Measurements from ENCODE around the gene KCNMA1.

- TF ChIP-seq CTCF (IDR thresholded peaks at IDR 0.05) (no peak), EZH2 (IDR thresholded peaks at IDR 0.05; ENCODE audit: borderline replicate concordance, insufficient read depth, low read depth, low read length, poor library complexity, severe bottlenecking) (no peak)
Observed at GRCh38 chr10:77189520-77189919, 448.1 kb downstream of the KCNMA1 start.

Data from B cell (primary cell).